ENCODE data around the gene LIG4. TPM values are rescaled to one million over a fixed set of nuclear protein-coding genes. Genes with fewer than 3 reads are reported as not detected.

Gene LIG4
- total RNA-seq, 1 donor from 2014 or later: 15.5 TPM

- no peaks in the 10 kb centered on the region for H4K20me1 ChIP-seq (ENCODE audit: insufficient read depth, low read length)
- H3K9ac ChIP-seq (ENCODE audit: low read length): no peak overlapping the region
- Mint-ChIP-seq H3K36me3 (ENCODE audit: low read depth, unreplicated experiment) (no peaks in the 10 kb centered on the region), H3K27me3 (ENCODE audit: low read depth, unreplicated experiment) (no peaks in the 10 kb centered on the region), H3K4me3 (ENCODE audit: unreplicated experiment) (no peak overlapping the region), H3K27ac (ENCODE audit: unreplicated experiment) (no peak overlapping the region), H3K9me3 (ENCODE audit: unreplicated experiment) (peaks cover 15% of the 10 kb centered on the region), H3K4me1 (ENCODE audit: low read depth, unreplicated experiment) (no peaks in the 10 kb centered on the region)
- DNase-seq (ENCODE audit: low read depth) (no peak), FAIRE-seq (no peak)
- H3K36me3 ChIP-seq (ENCODE audit: insufficient read depth, low read length): no peaks in the 10 kb centered on the region
- no peaks in the 10 kb centered on the region for H3K27me3 ChIP-seq (ENCODE audit: insufficient read depth, low read length)
- TF ChIP-seq CTCF (IDR thresholded peaks at IDR 0.05; ENCODE audit: insufficient read depth, low read depth, low read length) (no peak), EZH2 (IDR thresholded peaks at IDR 0.05; ENCODE audit: insufficient read depth, low read length) (no peak)
- no peaks in the 10 kb centered on the region for H3K9me3 ChIP-seq (ENCODE audit: insufficient read depth, low read depth, low read length)
- no peaks in the 10 kb centered on the region for H3K79me2 ChIP-seq (ENCODE audit: insufficient read depth, low read length)
- no peak overlapping the region for H3K4me2 ChIP-seq (ENCODE audit: low read length)
- no peak overlapping the region for H3K27ac ChIP-seq (ENCODE audit: low read depth, low read length)
- no peak overlapping the region for H3K4me3 ChIP-seq (ENCODE audit: insufficient read depth, low read depth, low read length)
- no peaks in the 10 kb centered on the region for H3K4me1 ChIP-seq (ENCODE audit: insufficient read depth, low read length)
- H2AFZ ChIP-seq (ENCODE audit: low read depth, low read length): no peak overlapping the region
These were observed 46.4 kb downstream of the LIG4 start for GRCh38 chr13:108168929-108169328.

- Histone ChIP-seq H3K79me2 (ENCODE audit: insufficient read depth, low read length) (no peaks in the 10 kb centered on the region), H4K20me1 (ENCODE audit: insufficient read depth, low read length) (no peaks in the 10 kb centered on the region), H3K36me3 (ENCODE audit: insufficient read depth, low read length) (no peaks in the 10 kb centered on the region), H3K9ac (ENCODE audit: low read length) (no peak overlapping the region), H3K4me3 (ENCODE audit: insufficient read depth, low read depth, low read length) (no peak overlapping the region), H2AFZ (ENCODE audit: low read depth, low read length) (no peak overlapping the region), H3K27ac (ENCODE audit: low read depth, low read length) (no peak overlapping the region), H3K4me1 (ENCODE audit: insufficient read depth, low read length) (no peaks in the 10 kb centered on the region), H3K9me3 (ENCODE audit: insufficient read depth, low read depth, low read length) (no peaks in the 10 kb centered on the region), H3K27me3 (ENCODE audit: insufficient read depth, low read length) (no peaks in the 10 kb centered on the region), H3K4me2 (ENCODE audit: low read length) (no peak overlapping the region)
- Mint-ChIP-seq H3K4me1 (ENCODE audit: low read depth, unreplicated experiment) (no peaks in the 10 kb centered on the region), H3K27me3 (ENCODE audit: low read depth, unreplicated experiment) (no peaks in the 10 kb centered on the region), H3K36me3 (ENCODE audit: low read depth, unreplicated experiment) (no peaks in the 10 kb centered on the region), H3K4me3 (ENCODE audit: unreplicated experiment) (no peak overlapping the region), H3K9me3 (ENCODE audit: unreplicated experiment) (no peaks in the 10 kb centered on the region), H3K27ac (ENCODE audit: unreplicated experiment) (no peak overlapping the region)
- DNase-seq (ENCODE audit: low read depth) (no peak), FAIRE-seq (no peak)
- TF ChIP-seq EZH2 (IDR thresholded peaks at IDR 0.05; ENCODE audit: insufficient read depth, low read length) (no peak), CTCF (IDR thresholded peaks at IDR 0.05; ENCODE audit: insufficient read depth, low read depth, low read length) (no peak)
These were observed 49.3 kb downstream of the LIG4 start for GRCh38 chr13:108166078-108166477.

- Histone ChIP-seq H3K4me1 (ENCODE audit: insufficient read depth, low read length) (no peaks in the 10 kb centered on the region), H3K9me3 (ENCODE audit: insufficient read depth, low read depth, low read length) (no peaks in the 10 kb centered on the region), H3K36me3 (ENCODE audit: insufficient read depth, low read length) (no peaks in the 10 kb centered on the region), H3K27me3 (ENCODE audit: insufficient read depth, low read length) (no peaks in the 10 kb centered on the region), H3K27ac (ENCODE audit: low read depth, low read length) (no peak overlapping the region), H3K9ac (ENCODE audit: low read length) (no peak overlapping the region), H2AFZ (ENCODE audit: low read depth, low read length) (no peak overlapping the region), H3K79me2 (ENCODE audit: insufficient read depth, low read length) (no peaks in the 10 kb centered on the region), H4K20me1 (ENCODE audit: insufficient read depth, low read length) (no peaks in the 10 kb centered on the region), H3K4me3 (ENCODE audit: insufficient read depth, low read depth, low read length) (no peak overlapping the region), H3K4me2 (ENCODE audit: low read length) (no peak overlapping the region)
- H3K27ac Mint-ChIP-seq (ENCODE audit: unreplicated experiment): no peak overlapping the region
- no peak for DNase-seq (ENCODE audit: low read depth)
- H3K36me3 Mint-ChIP-seq (ENCODE audit: low read depth, unreplicated experiment): no peaks in the 10 kb centered on the region
- no peak overlapping the region for H3K4me3 Mint-ChIP-seq (ENCODE audit: unreplicated experiment)
- FAIRE-seq: no peak
- TF ChIP-seq EZH2 (IDR thresholded peaks at IDR 0.05; ENCODE audit: insufficient read depth, low read length): no peak
- no peak for TF ChIP-seq CTCF (IDR thresholded peaks at IDR 0.05; ENCODE audit: insufficient read depth, low read depth, low read length)
- peaks cover 2% of the 10 kb centered on the region for H3K9me3 Mint-ChIP-seq (ENCODE audit: unreplicated experiment)
- no peaks in the 10 kb centered on the region for H3K27me3 Mint-ChIP-seq (ENCODE audit: low read depth, unreplicated experiment)
- H3K4me1 Mint-ChIP-seq (ENCODE audit: low read depth, unreplicated experiment): peaks cover 4% of the 10 kb centered on the region
These were observed 56.6 kb downstream of the LIG4 start for GRCh38 chr13:108158746-108159145.

Other genes with a start within 250 kb of the LIG4 start
- 8.5 and 9.2 TPM in 2 replicates for gene ABHD13, start 2.9 kb upstream of the LIG4 start, total RNA-seq
- gene TNFSF13B, start 54.2 kb upstream of the LIG4 start, total RNA-seq: 0.89 and 1.7 TPM in 2 replicates

Data from astrocyte (in vitro differentiated cells and primary cell).